IPS-15b (cell line): ENCODE data around the gene CLSTN2.

ENCODE experiments used
- H3K27me3 ChIP-seq: one replicate; pipeline ENCODE4 v1.6.1; 2013; ENCODE audit warnings: low read length; ENCODE audit not compliant: control insufficient read depth, insufficient read depth
- H3K36me3 ChIP-seq: one replicate; pipeline ENCODE4 v1.6.1; 2013; ENCODE audit warnings: low read length; ENCODE audit not compliant: control insufficient read depth, insufficient read depth
- H3K4me1 ChIP-seq: one replicate; pipeline ENCODE4 v1.6.1; 2013; ENCODE audit warnings: mild to moderate bottlenecking, low read length; ENCODE audit not compliant: control insufficient read depth, insufficient read depth
- H3K4me3 ChIP-seq: one replicate; pipeline ENCODE4 v1.5.1; 2013; ENCODE audit warnings: low read depth, low read length
- H3K9ac ChIP-seq: one replicate; pipeline ENCODE4 v1.6.1; 2013; ENCODE audit warnings: low read depth, mild to moderate bottlenecking, low read length
- H3K9me3 ChIP-seq: one replicate; pipeline ENCODE4 v1.6.1; 2013; ENCODE audit warnings: mild to moderate bottlenecking, low read length; ENCODE audit not compliant: control insufficient read depth, insufficient read depth

CLSTN2 gene

DNA sequence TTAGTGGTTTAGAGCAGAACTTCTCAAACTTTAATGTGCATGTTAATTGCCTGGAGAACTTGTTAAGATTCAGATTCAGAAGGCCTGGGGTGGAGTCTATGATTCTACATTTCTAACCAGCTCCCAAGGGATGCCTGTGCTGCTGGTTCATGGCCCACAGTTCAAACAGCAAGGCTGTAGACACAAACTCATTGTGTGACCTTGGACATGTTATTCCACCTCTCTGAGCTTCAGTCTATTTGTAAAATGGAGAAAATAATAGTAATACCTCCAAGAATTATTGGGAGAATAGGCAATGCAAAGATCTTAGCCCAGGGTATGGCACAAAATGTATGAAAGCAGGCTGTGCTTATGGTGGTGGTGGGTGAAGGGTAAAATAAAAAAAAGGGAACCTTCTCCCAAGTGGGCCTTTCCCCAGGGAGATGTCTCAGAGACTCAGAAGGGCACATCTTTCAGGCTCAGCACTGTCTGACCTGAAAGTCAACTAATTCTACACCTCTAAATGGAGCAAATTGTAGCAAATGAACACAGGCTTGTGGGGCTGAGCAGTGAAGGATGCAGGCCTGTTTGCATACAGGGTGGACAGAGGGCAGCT is 566.9 kb downstream of the CLSTN2 start:
- no peak overlapping the region for H3K4me3 ChIP-seq
- no peaks in the 10 kb centered on the region for H3K27me3 ChIP-seq
- no peaks in the 10 kb centered on the region for H3K9me3 ChIP-seq
- H3K9ac ChIP-seq: no peak overlapping the region
- peaks cover 15% of the 10 kb centered on the region for H3K4me1 ChIP-seq
- no peaks in the 10 kb centered on the region for H3K36me3 ChIP-seq

- H3K9ac ChIP-seq: no peak overlapping the region
- no peaks in the 10 kb centered on the region for H3K27me3 ChIP-seq
- no peaks in the 10 kb centered on the region for H3K9me3 ChIP-seq
- no peak overlapping the region for H3K4me3 ChIP-seq
- peaks cover 26% of the 10 kb centered on the region for H3K4me1 ChIP-seq
- H3K36me3 ChIP-seq: no peaks in the 10 kb centered on the region
These were observed 570.2 kb downstream of the CLSTN2 start for GRCh38 chr3:140505213-140505612.

GRCh38 chr3:140505876-140506275 is 570.9 kb downstream of the CLSTN2 start:
- H3K9ac ChIP-seq: no peak overlapping the region
- H3K27me3 ChIP-seq: no peaks in the 10 kb centered on the region
- no peaks in the 10 kb centered on the region for H3K9me3 ChIP-seq
- peaks cover 33% of the 10 kb centered on the region for H3K4me1 ChIP-seq
- no peaks in the 10 kb centered on the region for H3K36me3 ChIP-seq
- H3K4me3 ChIP-seq: no peak overlapping the region

- Histone ChIP-seq H3K4me3 (no peak overlapping the region), H3K9me3 (no peaks in the 10 kb centered on the region), H3K27me3 (no peaks in the 10 kb centered on the region), H3K4me1 (peaks cover 31% of the 10 kb centered on the region), H3K36me3 (no peaks in the 10 kb centered on the region), H3K9ac (no peak overlapping the region)
These were observed 573.6 kb downstream of the CLSTN2 start for GRCh38 chr3:140508550-140508949.

GRCh38 chr3:140509534-140509933 is 574.5 kb downstream of the CLSTN2 start:
- no peaks in the 10 kb centered on the region for H3K9me3 ChIP-seq
- no peak overlapping the region for H3K9ac ChIP-seq
- H3K4me1 ChIP-seq: peaks cover 28% of the 10 kb centered on the region
- no peaks in the 10 kb centered on the region for H3K27me3 ChIP-seq
- no peak overlapping the region for H3K4me3 ChIP-seq
- H3K36me3 ChIP-seq: no peaks in the 10 kb centered on the region

DNA sequence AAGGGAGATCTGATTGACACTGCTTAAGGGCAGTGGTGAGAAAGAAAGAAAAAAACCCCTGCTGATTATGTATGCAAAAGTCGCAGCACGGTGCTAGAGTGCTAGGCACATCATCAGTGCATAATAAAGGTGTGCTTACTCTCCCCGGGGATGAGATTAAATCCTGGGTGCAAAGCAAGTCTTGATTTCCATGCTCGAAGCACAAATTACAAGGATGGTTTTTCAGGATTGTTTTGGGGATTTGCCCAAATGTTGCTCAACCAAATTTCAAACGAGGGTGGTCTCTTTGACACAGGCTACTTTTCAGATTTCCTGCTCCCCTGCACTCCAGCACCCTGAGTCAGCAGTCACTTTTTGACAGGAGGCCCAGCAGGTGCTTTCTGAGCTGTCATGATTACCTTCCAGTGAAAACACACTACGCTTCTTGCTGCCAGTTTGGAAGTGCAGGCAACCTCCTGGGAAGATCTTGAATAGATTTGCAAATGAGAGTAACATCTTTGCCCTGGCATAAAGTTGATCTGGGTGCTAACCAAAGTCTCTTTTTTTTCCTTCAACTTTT is 575.4 kb downstream of the CLSTN2 start:
- no peaks in the 10 kb centered on the region for H3K9me3 ChIP-seq
- no peaks in the 10 kb centered on the region for H3K36me3 ChIP-seq
- H3K4me3 ChIP-seq: no peak overlapping the region
- no peak overlapping the region for H3K9ac ChIP-seq
- H3K4me1 ChIP-seq: peaks cover 22% of the 10 kb centered on the region
- no peaks in the 10 kb centered on the region for H3K27me3 ChIP-seq

DNA sequence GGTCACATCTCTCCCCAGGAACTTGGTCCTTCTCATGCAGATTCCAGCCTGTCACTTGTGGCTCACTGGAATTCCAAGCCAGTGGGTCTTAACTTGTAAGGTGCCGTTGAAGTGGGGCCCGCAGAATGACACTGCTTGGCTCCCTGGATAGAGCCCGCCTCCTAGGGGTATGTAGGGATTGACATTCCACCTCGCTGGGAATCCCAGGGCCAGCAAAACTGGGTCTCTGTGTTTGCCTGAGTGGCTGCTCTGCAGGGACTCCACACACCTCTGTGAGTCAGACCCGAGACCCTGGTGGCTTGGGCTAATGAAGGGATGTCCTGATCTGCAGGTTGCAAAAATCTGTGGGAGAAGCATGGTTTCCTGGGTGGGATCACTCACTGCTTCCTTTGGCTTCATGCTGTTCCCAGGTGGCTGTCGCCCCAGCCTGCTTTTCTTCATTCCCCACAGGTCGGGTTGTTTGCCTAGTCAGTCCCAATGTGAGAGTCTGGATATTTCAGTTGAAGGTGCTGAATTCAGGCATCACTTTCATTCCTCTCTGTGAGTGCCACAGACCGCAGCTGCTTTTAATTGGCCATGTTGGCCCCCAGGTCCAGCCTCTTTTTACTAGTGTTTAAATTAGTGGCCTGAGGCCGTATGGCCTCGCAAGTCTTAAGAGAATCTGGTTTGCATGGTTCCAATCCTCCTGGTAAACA is 586.9 kb downstream of the CLSTN2 start:
- Histone ChIP-seq H3K9me3 (no peaks in the 10 kb centered on the region), H3K4me3 (no peak overlapping the region), H3K27me3 (no peaks in the 10 kb centered on the region)

DNA sequence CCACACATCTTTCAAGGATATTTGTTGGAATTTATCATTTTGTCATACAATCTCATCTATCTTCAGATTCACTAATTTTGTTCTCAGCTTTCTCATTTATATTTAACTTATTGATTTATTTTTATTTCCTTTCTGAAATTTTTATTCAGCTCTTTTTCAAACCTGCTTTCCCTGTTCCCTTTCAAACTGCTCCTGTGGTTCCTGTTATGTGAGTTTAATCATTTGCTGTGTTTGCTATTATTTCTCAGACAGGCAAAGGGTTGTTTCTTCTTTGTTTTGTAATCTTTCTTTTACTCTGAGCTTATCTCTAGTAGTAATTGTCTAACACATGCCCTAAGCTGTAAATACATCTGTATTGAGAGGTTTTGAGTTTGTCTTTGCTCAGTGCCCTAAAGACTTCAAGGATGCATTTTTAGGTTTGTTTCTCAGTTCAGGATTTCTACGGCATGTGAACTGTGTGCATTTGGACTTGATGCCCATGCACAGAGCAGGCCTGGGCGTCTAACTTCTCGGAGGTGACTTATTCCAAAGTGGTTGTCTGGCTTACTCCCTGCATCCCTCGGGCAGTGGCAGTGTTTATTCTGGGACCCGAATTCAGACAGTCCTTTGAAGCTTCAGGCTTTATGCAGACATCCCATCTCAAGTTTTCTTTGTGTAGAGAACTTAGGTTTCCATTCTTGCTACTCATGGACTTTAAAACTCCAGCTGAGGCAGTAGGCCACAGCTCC is 587.8 kb downstream of the CLSTN2 start:
- Histone ChIP-seq H3K9ac (no peak overlapping the region), H3K27me3 (no peaks in the 10 kb centered on the region), H3K36me3 (no peaks in the 10 kb centered on the region), H3K4me3 (no peak overlapping the region), H3K4me1 (peaks cover 7% of the 10 kb centered on the region), H3K9me3 (no peaks in the 10 kb centered on the region)

More for the DNA sequence above, 586.9 kb downstream of the CLSTN2 start:
- Histone ChIP-seq H3K36me3 (no peaks in the 10 kb centered on the region), H3K9ac (no peak overlapping the region), H3K4me1 (peaks cover 7% of the 10 kb centered on the region)

DNA sequence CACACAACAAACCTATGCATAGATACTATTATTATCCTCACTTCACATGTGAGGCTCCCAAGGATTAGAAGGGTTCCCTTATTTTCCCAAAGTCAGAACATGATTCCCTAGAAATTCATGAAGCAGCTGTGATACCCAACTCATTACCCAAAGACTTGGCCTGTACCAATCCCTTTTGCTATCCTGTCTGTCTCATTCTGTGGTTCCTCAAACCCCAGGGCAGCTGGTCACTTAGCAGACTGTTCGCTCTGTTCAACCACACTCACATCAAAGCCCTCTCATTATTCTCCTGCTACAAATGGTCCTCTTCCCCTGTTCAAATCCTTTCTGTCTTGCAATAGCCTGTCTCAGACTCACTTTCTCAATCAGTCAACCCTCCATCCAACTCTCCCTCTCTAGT is 588.6 kb downstream of the CLSTN2 start:
- H3K4me3 ChIP-seq: no peak overlapping the region
- H3K9ac ChIP-seq: no peak overlapping the region
- no peaks in the 10 kb centered on the region for H3K27me3 ChIP-seq
- H3K4me1 ChIP-seq: peaks cover 7% of the 10 kb centered on the region
- H3K36me3 ChIP-seq: no peaks in the 10 kb centered on the region
- H3K9me3 ChIP-seq: no peaks in the 10 kb centered on the region

DNA sequence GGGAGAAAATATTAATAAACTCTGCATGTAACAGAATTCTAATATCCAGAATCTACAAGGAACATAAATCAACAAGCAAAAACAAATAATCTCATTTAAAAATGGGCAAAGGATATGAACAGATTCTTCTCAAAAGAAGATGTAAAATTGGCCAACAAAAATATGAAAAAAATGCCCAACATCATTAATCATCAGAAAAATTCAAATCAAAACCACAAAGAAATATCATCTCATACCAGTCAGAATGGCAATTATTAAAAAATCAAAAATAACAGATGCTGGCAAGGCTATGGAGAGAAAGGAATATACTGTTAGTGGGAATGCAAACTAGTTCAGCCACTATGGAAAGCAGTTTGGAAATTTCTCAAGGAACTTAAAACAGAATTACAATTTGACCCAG is 592.2 kb downstream of the CLSTN2 start:
- no peaks in the 10 kb centered on the region for H3K27me3 ChIP-seq
- H3K36me3 ChIP-seq: no peaks in the 10 kb centered on the region
- no peak overlapping the region for H3K9ac ChIP-seq
- H3K4me1 ChIP-seq: peaks cover 4% of the 10 kb centered on the region
- no peak overlapping the region for H3K4me3 ChIP-seq
- H3K9me3 ChIP-seq: no peaks in the 10 kb centered on the region

DNA sequence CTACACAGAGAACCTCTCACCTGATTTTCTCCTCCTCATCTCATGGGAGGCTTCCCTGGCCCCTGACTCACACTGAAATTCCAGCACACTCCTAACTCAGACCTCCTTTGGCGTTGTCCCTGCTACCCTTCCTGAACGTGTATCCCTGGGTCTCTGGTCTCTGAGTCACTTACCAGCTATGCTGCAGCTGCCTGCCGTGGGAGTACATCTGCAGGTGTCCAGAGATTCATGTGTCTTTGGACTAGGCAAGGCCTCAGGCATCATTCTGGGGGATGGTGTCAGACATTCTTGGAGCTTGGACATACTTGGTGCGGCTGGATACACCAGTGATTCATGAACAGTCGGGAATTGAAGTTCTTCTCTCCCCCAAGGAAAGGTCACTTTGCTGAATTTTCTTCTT is 594.1 kb downstream of the CLSTN2 start:
- H3K36me3 ChIP-seq: no peaks in the 10 kb centered on the region
- H3K4me1 ChIP-seq: no peaks in the 10 kb centered on the region
- no peaks in the 10 kb centered on the region for H3K27me3 ChIP-seq
- no peak overlapping the region for H3K9ac ChIP-seq
- no peaks in the 10 kb centered on the region for H3K9me3 ChIP-seq
- no peak overlapping the region for H3K4me3 ChIP-seq

DNA sequence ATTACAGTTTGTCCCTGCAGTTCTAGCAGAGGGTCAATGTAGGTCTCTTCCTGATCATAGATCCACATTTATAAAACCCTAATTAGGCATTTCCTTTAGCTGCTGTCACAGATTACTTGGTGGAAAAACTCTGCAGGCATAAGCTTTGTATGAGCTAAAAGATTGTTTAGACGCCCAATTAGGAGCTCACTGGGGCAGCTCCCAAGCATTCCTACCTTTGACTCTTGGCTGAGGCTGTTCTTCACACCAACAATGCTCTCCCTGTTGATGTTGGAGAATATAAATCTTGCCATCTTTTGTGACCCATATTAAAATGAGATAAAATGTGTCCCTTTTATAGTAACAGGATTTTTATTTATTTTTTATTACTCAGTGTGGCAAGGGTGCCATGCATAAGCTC is 594.6 kb downstream of the CLSTN2 start:
- Histone ChIP-seq H3K4me3 (no peak overlapping the region), H3K4me1 (no peaks in the 10 kb centered on the region), H3K36me3 (no peaks in the 10 kb centered on the region), H3K9me3 (no peaks in the 10 kb centered on the region), H3K27me3 (no peaks in the 10 kb centered on the region), H3K9ac (no peak overlapping the region)
